HepG2 (cell line): Measurements from ENCODE around the gene RNF208. TPM values are rescaled to one million over a fixed set of nuclear protein-coding genes. Genes with fewer than 3 reads are reported as not detected.

Experiments
- ATAD3A ChIP-seq: sonication (generic); formaldehyde crosslinking; IDR thresholded peaks from 2 replicates; pipeline ENCODE4 v1.4.0; 2020; ENCODE audit warnings: missing genetic modification reagents
- CHD4 ChIP-seq: fragments of 200-600 bp; sonication (generic); IDR thresholded peaks from 2 replicates; pipeline ENCODE4 v1.7.0; 2017; ENCODE audit warnings: mild to moderate bottlenecking, low read length, borderline replicate concordance
- ELF3 ChIP-seq: IDR thresholded peaks from 2 replicates; pipeline ENCODE4 v1.6.1; 2016; ENCODE audit warnings: missing genetic modification reagents, missing compliant biosample characterization
- ISX ChIP-seq: sonication (generic); formaldehyde crosslinking; conservative IDR thresholded peaks from 2 replicates; pipeline ENCODE4 v1.5.0; 2020; ENCODE audit warnings: missing genetic modification reagents
- MATR3 ChIP-seq: sonication (generic); formaldehyde crosslinking; IDR thresholded peaks from 2 replicates; pipeline ENCODE4 v1.4.0; 2020; ENCODE audit warnings: missing genetic modification reagents
- MED8 ChIP-seq: sonication (generic); formaldehyde crosslinking; IDR thresholded peaks from 2 replicates; pipeline ENCODE4 v1.8.1; 2023; ENCODE audit warnings: mild to moderate bottlenecking, missing genetic modification reagents; ENCODE audit not compliant: insufficient replicate concordance
- MTF2 ChIP-seq: sonication (generic); formaldehyde crosslinking; IDR thresholded peaks from 2 replicates; pipeline ENCODE4 v1.5.0; 2020; ENCODE audit warnings: missing genetic modification reagents, borderline replicate concordance
- PITX1 ChIP-seq: sonication (generic); formaldehyde crosslinking; IDR thresholded peaks from 2 replicates; pipeline ENCODE4 v1.5.1; 2020; ENCODE audit warnings: mild to moderate bottlenecking, missing genetic modification reagents
- SAFB2 ChIP-seq: sonication (generic); formaldehyde crosslinking; IDR thresholded peaks from 2 replicates; pipeline ENCODE4 v1.5.1; 2020; ENCODE audit warnings: missing genetic modification reagents, low read depth, mild to moderate bottlenecking, borderline replicate concordance
- TOE1 ChIP-seq: sonication (generic); formaldehyde crosslinking; IDR thresholded peaks from 2 replicates; pipeline ENCODE4 v1.4.0; 2020; ENCODE audit warnings: mild to moderate bottlenecking, missing genetic modification reagents
- TP53 ChIP-seq: sonication (generic); formaldehyde crosslinking; conservative IDR thresholded peaks from 2 replicates; pipeline ENCODE4 v1.4.0; 2020; ENCODE audit warnings: missing genetic modification reagents
- ZFX ChIP-seq: sonication (generic); formaldehyde crosslinking; IDR thresholded peaks from 2 replicates; pipeline ENCODE4 v1.4.0; 2020; ENCODE audit warnings: mild to moderate bottlenecking, low read depth, missing genetic modification reagents, moderate library complexity
- ZNF441 ChIP-seq: sonication (generic); formaldehyde crosslinking; IDR thresholded peaks from 2 replicates; pipeline ENCODE4 v1.7.0; 2021; ENCODE audit warnings: missing genetic modification reagents, borderline replicate concordance
- ZNF687 ChIP-seq: sonication (generic); formaldehyde crosslinking; IDR thresholded peaks from 2 replicates; pipeline ENCODE4 v1.5.1; 2020; ENCODE audit warnings: mild to moderate bottlenecking, missing genetic modification reagents, moderate library complexity
- ZNF724P ChIP-seq: sonication (generic); formaldehyde crosslinking; IDR thresholded peaks from 2 replicates; pipeline ENCODE4 v1.8.0; 2022; ENCODE audit warnings: missing genetic modification reagents, borderline replicate concordance
- ZNF816 ChIP-seq: sonication (generic); formaldehyde crosslinking; IDR thresholded peaks from 2 replicates; pipeline ENCODE4 v1.8.0; 2022; ENCODE audit warnings: missing genetic modification reagents, mild to moderate bottlenecking, borderline replicate concordance
- ZUFSP ChIP-seq: sonication (generic); formaldehyde crosslinking; IDR thresholded peaks from 2 replicates; pipeline ENCODE4 v1.9.0; 2021; ENCODE audit warnings: missing genetic modification reagents, mild to moderate bottlenecking, borderline replicate concordance
- polyA plus RNA-seq, 8 experiments: library from polyadenylated mRNA; depleted of rRNA in 3 of 8; stranded (reverse) in 7 of 8; unstranded in 1 of 8; fragments of >200 nt; fragmentation: Illumina TruSeq in 4 of 8; extraction: Trizol in 4 of 8; gene quantifications; 2 replicates each; pipeline versions ENCODE4 v1.2.1 to v1.2.3, GENCODE V29; 2011 to 2016; ENCODE audit warnings: low read depth in 4 of 8, missing spikeins in 1 of 8, mixed read lengths in 1 of 8; ENCODE audit not compliant: insufficient read depth in 1 of 8
- total RNA-seq, 5 experiments: library from RNA; depleted of rRNA; stranded (reverse); fragments of >200 nt; fragmentation: Illumina TruSeq; extraction: Trizol; gene quantifications; 2 replicates each; pipeline ENCODE4 v1.2.3, GENCODE V29; 2016; ENCODE audit warnings: low read depth in 1 of 5
- TF ChIP-seq, protein P1 (sequence below): sonication (generic); formaldehyde crosslinking; IDR thresholded peaks from 2 replicates; pipeline ENCODE4 v1.4.0; 2020; ENCODE audit warnings: missing genetic modification reagents
- TF ChIP-seq, protein P2 (sequence below): IDR thresholded peaks from 2 replicates; pipeline ENCODE4 v1.6.1; 2016; ENCODE audit warnings: missing compliant biosample characterization, missing genetic modification reagents, borderline replicate concordance

The RNF208 gene
- total and polyA plus RNA-seq, 2 of the 13 experiments (the other 11 are each of a cell fraction or from before 2014, with no cell fraction given) = 1.6 to 2.1 TPM

DNA sequence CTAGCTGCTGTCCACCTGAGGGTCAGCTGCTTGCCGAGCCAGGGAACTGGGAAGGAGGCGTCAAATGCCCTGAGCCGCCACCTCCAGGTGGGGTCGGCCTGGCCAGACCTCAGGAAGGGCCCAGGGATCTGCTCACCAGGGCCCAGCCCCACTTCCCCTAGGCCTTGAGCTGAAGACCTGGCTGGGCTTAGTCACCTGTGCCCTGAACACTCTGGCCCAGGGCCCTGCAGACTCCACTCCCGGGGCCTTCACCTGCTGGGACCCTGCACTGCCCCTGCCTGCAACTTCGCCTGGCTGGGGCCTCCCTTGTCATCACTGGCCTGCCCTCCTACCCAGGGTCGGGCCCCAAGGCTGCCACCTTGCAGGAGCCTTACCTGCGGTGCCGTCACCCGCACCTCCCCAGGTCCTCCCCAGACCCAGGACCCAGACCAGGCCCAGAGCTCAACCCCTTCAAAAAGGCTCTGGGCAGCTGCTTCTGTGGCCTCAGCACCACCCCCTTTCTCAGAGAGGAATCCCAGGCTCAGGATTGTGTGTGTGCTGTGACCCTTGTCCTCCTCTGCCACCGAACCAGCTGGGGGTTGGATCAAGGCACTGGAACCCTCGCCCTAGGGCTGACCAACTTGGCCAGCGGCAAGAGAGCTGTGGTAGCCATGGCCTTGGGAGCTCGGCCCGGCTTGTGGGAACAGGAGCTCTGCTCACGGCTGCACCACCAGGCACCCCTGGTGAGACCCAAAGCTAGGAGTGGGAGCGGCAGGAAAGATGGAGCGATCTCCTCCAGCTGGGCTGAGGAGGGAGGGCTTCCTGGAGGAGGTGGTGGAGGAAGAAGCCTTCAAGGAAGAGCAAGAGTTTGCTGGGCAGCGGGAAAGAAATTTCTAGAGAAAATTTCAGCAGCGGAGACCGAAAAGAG is 31.9 kb upstream of the RNF208 start (continued):
- TF ChIP-seq, protein P1, sequence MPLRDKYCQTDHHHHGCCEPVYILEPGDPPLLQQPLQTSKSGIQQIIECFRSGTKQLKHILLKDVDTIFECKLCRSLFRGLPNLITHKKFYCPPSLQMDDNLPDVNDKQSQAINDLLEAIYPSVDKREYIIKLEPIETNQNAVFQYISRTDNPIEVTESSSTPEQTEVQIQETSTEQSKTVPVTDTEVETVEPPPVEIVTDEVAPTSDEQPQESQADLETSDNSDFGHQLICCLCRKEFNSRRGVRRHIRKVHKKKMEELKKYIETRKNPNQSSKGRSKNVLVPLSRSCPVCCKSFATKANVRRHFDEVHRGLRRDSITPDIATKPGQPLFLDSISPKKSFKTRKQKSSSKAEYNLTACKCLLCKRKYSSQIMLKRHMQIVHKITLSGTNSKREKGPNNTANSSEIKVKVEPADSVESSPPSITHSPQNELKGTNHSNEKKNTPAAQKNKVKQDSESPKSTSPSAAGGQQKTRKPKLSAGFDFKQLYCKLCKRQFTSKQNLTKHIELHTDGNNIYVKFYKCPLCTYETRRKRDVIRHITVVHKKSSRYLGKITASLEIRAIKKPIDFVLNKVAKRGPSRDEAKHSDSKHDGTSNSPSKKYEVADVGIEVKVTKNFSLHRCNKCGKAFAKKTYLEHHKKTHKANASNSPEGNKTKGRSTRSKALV = no peak; the same call in 1 of the 2 replicates
- no peak for TF ChIP-seq MTF2 (CRISPR knock-in tag)
- TF ChIP-seq ZNF724P = no peak
- peak; percentile 78 for TF ChIP-seq ZNF687
- no peak for TF ChIP-seq ZNF816 (CRISPR knock-in tag)
- TF ChIP-seq MATR3 (CRISPR knock-in tag) = no peak
- no peak for TF ChIP-seq TP53
- no peak for TF ChIP-seq ATAD3A (CRISPR knock-in tag)
- no peak for TF ChIP-seq ZNF441
- TF ChIP-seq ISX (CRISPR knock-in tag) = no peak
- no peak for TF ChIP-seq TOE1 (CRISPR knock-in tag)
- TF ChIP-seq, protein P2, sequence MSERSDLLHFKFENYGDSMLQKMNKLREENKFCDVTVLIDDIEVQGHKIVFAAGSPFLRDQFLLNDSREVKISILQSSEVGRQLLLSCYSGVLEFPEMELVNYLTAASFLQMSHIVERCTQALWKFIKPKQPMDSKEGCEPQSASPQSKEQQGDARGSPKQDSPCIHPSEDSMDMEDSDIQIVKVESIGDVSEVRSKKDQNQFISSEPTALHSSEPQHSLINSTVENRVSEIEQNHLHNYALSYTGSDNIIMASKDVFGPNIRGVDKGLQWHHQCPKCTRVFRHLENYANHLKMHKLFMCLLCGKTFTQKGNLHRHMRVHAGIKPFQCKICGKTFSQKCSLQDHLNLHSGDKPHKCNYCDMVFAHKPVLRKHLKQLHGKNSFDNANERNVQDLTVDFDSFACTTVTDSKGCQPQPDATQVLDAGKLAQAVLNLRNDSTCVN (CRISPR knock-in tag) = no peak
- TF ChIP-seq ZFX (CRISPR knock-in tag) = peak; percentile 78
- TF ChIP-seq MED8 = no peak
- TF ChIP-seq ZUFSP (CRISPR knock-in tag) = no peak
- TF ChIP-seq CHD4 = no peak
- TF ChIP-seq PITX1 (CRISPR knock-in tag) = peak; percentile 57; the same call in 1 of the 2 replicates
- no peak; the same call in 1 of the 2 replicates for TF ChIP-seq SAFB2
- no peak for TF ChIP-seq ELF3 (CRISPR knock-in tag)
